GM18517 (cell line): ENCODE results near the gene JAKMIP1.
"Not testable (repeated sequence)": the region's sequence is repeated elsewhere in the genome, so short reads cannot be mapped to it uniquely, and the experiment has no call there.

ENCODE experiments used
- ATAC-seq: cut with Tn5 transposase; IDR thresholded peaks from one replicate; pipeline ENCODE4 v1.9.1; 2021; ENCODE audit warnings: mild to moderate bottlenecking, moderate library complexity; ENCODE audit not compliant: unreplicated experiment

Gene JAKMIP1

GRCh38 chr4:5999356-5999755 lies 201.0 kb downstream of the JAKMIP1 start:
- no peak for ATAC-seq

GRCh38 chr4:5998333-5998936 lies 201.9 kb downstream of the JAKMIP1 start:
- ATAC-seq = no peak

GRCh38 chr4:5996641-5997040 lies 203.7 kb downstream of the JAKMIP1 start:
- no peak for ATAC-seq

- no peak for ATAC-seq
Observed at GRCh38 chr4:5995901-5996623, 204.3 kb downstream of the JAKMIP1 start.

- no peak for ATAC-seq
Observed at GRCh38 chr4:5993876-5994811, 206.2 kb downstream of the JAKMIP1 start.

GRCh38 chr4:5993346-5993745 lies 207.0 kb downstream of the JAKMIP1 start:
- not testable (repeated sequence) for ATAC-seq

GRCh38 chr4:5992828-5993321 lies 207.5 kb downstream of the JAKMIP1 start:
- no peak for ATAC-seq

- ATAC-seq = no peak
Observed at GRCh38 chr4:5992171-5992827, 208.1 kb downstream of the JAKMIP1 start.

- ATAC-seq = no peak
Observed at GRCh38 chr4:5991405-5991804, 208.9 kb downstream of the JAKMIP1 start.

GRCh38 chr4:5990446-5991160 lies 209.7 kb downstream of the JAKMIP1 start:
- no peak for ATAC-seq

- ATAC-seq = no peak
Observed at GRCh38 chr4:5989236-5990225, 210.8 kb downstream of the JAKMIP1 start.

- no peak for ATAC-seq
Observed at GRCh38 chr4:5988086-5988845, 212.1 kb downstream of the JAKMIP1 start.

- ATAC-seq = no peak
Observed at GRCh38 chr4:5984843-5985242, 215.5 kb downstream of the JAKMIP1 start.

- no peak for ATAC-seq
Observed at GRCh38 chr4:5982156-5982973, 218.0 kb downstream of the JAKMIP1 start.

- ATAC-seq = no peak
Observed at GRCh38 chr4:5980436-5981155, 219.8 kb downstream of the JAKMIP1 start.

GRCh38 chr4:5979981-5980380 lies 220.4 kb downstream of the JAKMIP1 start:
- ATAC-seq = no peak

GRCh38 chr4:5976921-5977320 lies 223.4 kb downstream of the JAKMIP1 start:
- no peak for ATAC-seq
